ENCODE measurements around the gene CCDC188.

DNA sequence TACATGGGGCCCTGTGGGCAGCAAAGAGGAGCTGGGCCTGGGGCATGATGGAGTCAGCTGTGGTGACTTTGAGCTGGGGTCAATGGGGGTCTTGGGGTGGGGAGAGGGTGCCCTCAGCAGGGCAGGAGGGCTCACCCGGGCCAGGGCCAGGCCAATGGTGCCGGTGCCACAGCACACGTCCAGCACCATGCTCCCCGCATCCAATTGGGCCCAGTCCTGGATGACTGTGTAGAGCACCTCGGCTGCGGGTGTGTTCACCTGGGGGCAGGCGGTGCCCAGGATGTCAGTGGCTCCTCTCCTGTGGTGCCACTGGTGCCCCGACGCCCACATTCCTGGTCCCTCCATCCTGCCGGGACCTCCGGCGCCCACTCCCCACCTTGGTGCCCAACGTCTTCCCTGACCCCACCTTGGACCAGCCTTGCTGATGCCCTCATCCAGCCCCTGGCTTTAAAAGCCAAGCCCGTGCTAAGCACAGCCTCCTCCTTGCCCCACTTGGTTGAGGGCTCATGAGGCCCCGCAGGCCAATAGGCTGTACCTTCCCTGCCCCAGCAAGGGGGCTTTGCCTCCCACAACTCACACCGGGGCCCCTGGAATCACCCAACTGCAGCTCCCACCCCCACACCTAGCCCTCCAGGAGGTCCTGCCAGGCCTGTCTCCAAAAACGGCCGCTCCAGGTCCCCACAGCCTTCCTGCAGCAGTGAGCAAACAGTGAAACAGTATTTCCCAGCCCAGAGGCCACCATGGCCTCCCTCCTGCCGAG is 37.1 kb downstream of the CCDC188 start:
- TF ChIP-seq RFX5 (IDR thresholded peaks at IDR 0.05; ENCODE audit: low read depth, low read length) = no peak
- TF ChIP-seq RAD21 (CRISPR knock-in tag; IDR thresholded peaks at IDR 0.05) = no peak
- TF ChIP-seq PCBP2 (optimal IDR thresholded peaks at IDR 0.05; ENCODE audit: low read depth, low read length, poor library complexity, severe bottlenecking) = no peak
- TF ChIP-seq, protein P1, sequence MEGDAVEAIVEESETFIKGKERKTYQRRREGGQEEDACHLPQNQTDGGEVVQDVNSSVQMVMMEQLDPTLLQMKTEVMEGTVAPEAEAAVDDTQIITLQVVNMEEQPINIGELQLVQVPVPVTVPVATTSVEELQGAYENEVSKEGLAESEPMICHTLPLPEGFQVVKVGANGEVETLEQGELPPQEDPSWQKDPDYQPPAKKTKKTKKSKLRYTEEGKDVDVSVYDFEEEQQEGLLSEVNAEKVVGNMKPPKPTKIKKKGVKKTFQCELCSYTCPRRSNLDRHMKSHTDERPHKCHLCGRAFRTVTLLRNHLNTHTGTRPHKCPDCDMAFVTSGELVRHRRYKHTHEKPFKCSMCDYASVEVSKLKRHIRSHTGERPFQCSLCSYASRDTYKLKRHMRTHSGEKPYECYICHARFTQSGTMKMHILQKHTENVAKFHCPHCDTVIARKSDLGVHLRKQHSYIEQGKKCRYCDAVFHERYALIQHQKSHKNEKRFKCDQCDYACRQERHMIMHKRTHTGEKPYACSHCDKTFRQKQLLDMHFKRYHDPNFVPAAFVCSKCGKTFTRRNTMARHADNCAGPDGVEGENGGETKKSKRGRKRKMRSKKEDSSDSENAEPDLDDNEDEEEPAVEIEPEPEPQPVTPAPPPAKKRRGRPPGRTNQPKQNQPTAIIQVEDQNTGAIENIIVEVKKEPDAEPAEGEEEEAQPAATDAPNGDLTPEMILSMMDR (CRISPR knock-in tag; IDR thresholded peaks at IDR 0.05) = no peak
- TF ChIP-seq, protein P2, sequence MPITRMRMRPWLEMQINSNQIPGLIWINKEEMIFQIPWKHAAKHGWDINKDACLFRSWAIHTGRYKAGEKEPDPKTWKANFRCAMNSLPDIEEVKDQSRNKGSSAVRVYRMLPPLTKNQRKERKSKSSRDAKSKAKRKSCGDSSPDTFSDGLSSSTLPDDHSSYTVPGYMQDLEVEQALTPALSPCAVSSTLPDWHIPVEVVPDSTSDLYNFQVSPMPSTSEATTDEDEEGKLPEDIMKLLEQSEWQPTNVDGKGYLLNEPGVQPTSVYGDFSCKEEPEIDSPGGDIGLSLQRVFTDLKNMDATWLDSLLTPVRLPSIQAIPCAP (CRISPR knock-in tag; IDR thresholded peaks at IDR 0.05; ENCODE audit: low read depth) = no peak
- TF ChIP-seq, protein P3, sequence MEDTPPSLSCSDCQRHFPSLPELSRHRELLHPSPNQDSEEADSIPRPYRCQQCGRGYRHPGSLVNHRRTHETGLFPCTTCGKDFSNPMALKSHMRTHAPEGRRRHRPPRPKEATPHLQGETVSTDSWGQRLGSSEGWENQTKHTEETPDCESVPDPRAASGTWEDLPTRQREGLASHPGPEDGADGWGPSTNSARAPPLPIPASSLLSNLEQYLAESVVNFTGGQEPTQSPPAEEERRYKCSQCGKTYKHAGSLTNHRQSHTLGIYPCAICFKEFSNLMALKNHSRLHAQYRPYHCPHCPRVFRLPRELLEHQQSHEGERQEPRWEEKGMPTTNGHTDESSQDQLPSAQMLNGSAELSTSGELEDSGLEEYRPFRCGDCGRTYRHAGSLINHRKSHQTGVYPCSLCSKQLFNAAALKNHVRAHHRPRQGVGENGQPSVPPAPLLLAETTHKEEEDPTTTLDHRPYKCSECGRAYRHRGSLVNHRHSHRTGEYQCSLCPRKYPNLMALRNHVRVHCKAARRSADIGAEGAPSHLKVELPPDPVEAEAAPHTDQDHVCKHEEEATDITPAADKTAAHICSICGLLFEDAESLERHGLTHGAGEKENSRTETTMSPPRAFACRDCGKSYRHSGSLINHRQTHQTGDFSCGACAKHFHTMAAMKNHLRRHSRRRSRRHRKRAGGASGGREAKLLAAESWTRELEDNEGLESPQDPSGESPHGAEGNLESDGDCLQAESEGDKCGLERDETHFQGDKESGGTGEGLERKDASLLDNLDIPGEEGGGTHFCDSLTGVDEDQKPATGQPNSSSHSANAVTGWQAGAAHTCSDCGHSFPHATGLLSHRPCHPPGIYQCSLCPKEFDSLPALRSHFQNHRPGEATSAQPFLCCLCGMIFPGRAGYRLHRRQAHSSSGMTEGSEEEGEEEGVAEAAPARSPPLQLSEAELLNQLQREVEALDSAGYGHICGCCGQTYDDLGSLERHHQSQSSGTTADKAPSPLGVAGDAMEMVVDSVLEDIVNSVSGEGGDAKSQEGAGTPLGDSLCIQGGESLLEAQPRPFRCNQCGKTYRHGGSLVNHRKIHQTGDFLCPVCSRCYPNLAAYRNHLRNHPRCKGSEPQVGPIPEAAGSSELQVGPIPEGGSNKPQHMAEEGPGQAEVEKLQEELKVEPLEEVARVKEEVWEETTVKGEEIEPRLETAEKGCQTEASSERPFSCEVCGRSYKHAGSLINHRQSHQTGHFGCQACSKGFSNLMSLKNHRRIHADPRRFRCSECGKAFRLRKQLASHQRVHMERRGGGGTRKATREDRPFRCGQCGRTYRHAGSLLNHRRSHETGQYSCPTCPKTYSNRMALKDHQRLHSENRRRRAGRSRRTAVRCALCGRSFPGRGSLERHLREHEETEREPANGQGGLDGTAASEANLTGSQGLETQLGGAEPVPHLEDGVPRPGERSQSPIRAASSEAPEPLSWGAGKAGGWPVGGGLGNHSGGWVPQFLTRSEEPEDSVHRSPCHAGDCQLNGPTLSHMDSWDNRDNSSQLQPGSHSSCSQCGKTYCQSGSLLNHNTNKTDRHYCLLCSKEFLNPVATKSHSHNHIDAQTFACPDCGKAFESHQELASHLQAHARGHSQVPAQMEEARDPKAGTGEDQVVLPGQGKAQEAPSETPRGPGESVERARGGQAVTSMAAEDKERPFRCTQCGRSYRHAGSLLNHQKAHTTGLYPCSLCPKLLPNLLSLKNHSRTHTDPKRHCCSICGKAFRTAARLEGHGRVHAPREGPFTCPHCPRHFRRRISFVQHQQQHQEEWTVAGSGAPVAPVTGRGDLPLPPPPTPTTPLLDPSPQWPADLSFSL (CRISPR knock-in tag; IDR thresholded peaks at IDR 0.05) = no peak
- TF ChIP-seq, protein P4, sequence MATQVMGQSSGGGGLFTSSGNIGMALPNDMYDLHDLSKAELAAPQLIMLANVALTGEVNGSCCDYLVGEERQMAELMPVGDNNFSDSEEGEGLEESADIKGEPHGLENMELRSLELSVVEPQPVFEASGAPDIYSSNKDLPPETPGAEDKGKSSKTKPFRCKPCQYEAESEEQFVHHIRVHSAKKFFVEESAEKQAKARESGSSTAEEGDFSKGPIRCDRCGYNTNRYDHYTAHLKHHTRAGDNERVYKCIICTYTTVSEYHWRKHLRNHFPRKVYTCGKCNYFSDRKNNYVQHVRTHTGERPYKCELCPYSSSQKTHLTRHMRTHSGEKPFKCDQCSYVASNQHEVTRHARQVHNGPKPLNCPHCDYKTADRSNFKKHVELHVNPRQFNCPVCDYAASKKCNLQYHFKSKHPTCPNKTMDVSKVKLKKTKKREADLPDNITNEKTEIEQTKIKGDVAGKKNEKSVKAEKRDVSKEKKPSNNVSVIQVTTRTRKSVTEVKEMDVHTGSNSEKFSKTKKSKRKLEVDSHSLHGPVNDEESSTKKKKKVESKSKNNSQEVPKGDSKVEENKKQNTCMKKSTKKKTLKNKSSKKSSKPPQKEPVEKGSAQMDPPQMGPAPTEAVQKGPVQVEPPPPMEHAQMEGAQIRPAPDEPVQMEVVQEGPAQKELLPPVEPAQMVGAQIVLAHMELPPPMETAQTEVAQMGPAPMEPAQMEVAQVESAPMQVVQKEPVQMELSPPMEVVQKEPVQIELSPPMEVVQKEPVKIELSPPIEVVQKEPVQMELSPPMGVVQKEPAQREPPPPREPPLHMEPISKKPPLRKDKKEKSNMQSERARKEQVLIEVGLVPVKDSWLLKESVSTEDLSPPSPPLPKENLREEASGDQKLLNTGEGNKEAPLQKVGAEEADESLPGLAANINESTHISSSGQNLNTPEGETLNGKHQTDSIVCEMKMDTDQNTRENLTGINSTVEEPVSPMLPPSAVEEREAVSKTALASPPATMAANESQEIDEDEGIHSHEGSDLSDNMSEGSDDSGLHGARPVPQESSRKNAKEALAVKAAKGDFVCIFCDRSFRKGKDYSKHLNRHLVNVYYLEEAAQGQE (IDR thresholded peaks at IDR 0.05; ENCODE audit: borderline replicate concordance in 1 of 2, low read depth in 1 of 2, low read length in 2 of 2) = no peak
- TF ChIP-seq ARNT (IDR thresholded peaks at IDR 0.05) = no peak
- TF ChIP-seq SRSF1 (optimal IDR thresholded peaks at IDR 0.05; ENCODE audit: low read depth, low read length) = no peak
- TF ChIP-seq YY1 (IDR thresholded peaks at IDR 0.05; ENCODE audit: insufficient read depth, insufficient replicate concordance, low read depth, low read length) = no peak
